GM12878 (cell line): ENCODE measurements around the gene SLC34A3. TPM values are rescaled to one million over a fixed set of nuclear protein-coding genes. Genes with fewer than 3 reads are reported as not detected.

Source experiments
- ATAC-seq: fragments of 200-7000 bp; cut with Tn5 transposase; 3 replicates; pipeline ENCODE4 v1.9.1; 2020; ENCODE audit warnings: mild to moderate bottlenecking, moderate library complexity
- BruUV-seq: library from RNA; stranded (reverse); fragments of 400-500 nt; replicated peaks from 2 replicates; lab custom pipeline; 2021; lab: Mats Ljungman, UMichigan
- CTCF ChIA-PET: fragments of 300-600 bp; sonication (Branson Sonifier 250); formaldehyde crosslinking; extraction: SDS; loops from one replicate; lab custom pipeline; 2021; ENCODE audit warnings: inconsistent platforms; lab: Yijun Ruan, JAX
- POLR2A ChIA-PET: fragments of 350-600 bp; formaldehyde crosslinking; extraction: SDS; loops from one replicate; lab custom pipeline; 2021; ENCODE audit warnings: inconsistent platforms; lab: Charles Lee
- RAD21 ChIA-PET: fragments of 300-600 bp; sonication (Branson Sonifier 250); formaldehyde crosslinking; loops from one replicate; lab custom pipeline; 2023; ENCODE audit warnings: antibody characterized with exemption; ENCODE audit not compliant: unreplicated experiment; lab: Charles Lee
- SMC1A ChIA-PET: fragments of 300-600 bp; sonication (Branson Sonifier 250); formaldehyde crosslinking; loops from one replicate; lab custom pipeline; 2023; ENCODE audit not compliant: unreplicated experiment, uncharacterized antibody; lab: Charles Lee
- DNase-seq: peaks from one replicate; pipeline ENCODE4 v3.0.0-alpha.2; 2011; ENCODE audit warnings: low read depth, low spot score
- FAIRE-seq: peaks from 3 replicates; lab custom pipeline; 2011; peaks lifted over from hg19 to GRCh38; lab: Jason Lieb, UNC
- H2AFZ ChIP-seq: 2 replicates; pipeline ENCODE4 v1.6.0; 2011; ENCODE audit warnings: low read depth, low read length, control low read depth; ENCODE audit not compliant: control insufficient read depth
- H3K27ac ChIP-seq: 2 replicates; pipeline ENCODE4 v1.5.1; 2011; ENCODE audit warnings: control low read depth; ENCODE audit not compliant: control insufficient read depth, insufficient read depth
- H3K27me3 ChIP-seq, 2 experiments: replicated peaks in 1 of 2; 2 replicates each; pipeline versions ENCODE4 v1.6.0 to v1.6.1; 2011; ENCODE audit warnings: low read length in 1 of 2; ENCODE audit not compliant: control insufficient read depth in 2 of 2, insufficient read depth in 2 of 2
- H3K36me3 ChIP-seq, 2 experiments: 2 replicates each; pipeline ENCODE4 v1.5.1; 2011; ENCODE audit warnings: low read length in 1 of 2; ENCODE audit not compliant: control insufficient read depth in 2 of 2, insufficient read depth in 2 of 2
- H3K4me1 ChIP-seq: 2 replicates; pipeline ENCODE4 v1.6.1; 2011; ENCODE audit warnings: mild to moderate bottlenecking, low read length, moderate library complexity, mixed read lengths; ENCODE audit not compliant: control insufficient read depth, insufficient read depth
- H3K4me2 ChIP-seq: 2 replicates; pipeline ENCODE4 v1.6.0; 2011; ENCODE audit warnings: control low read depth; ENCODE audit not compliant: control insufficient read depth, insufficient read depth
- H3K4me3 ChIP-seq: fragments of 200-600 bp; sonication (generic); 2 replicates; pipeline ENCODE4 v1.5.1; 2016
- H3K79me2 ChIP-seq: 2 replicates; pipeline ENCODE4 v1.6.0; 2011; ENCODE audit warnings: low read length; ENCODE audit not compliant: control insufficient read depth, insufficient read depth
- H3K9ac ChIP-seq: 2 replicates; pipeline ENCODE4 v1.8.0; 2011; ENCODE audit warnings: low read length, control low read depth, mixed read lengths; ENCODE audit not compliant: control insufficient read depth, insufficient read depth
- H3K9me3 ChIP-seq: replicated peaks from 3 replicates; pipeline ENCODE4 v1.5.1; 2011; ENCODE audit warnings: mild to moderate bottlenecking, low read length; ENCODE audit not compliant: control insufficient read depth, insufficient read depth
- H4K20me1 ChIP-seq: 2 replicates; pipeline ENCODE4 v1.6.0; 2011; ENCODE audit not compliant: control insufficient read depth, insufficient read depth
- DPF2 ChIP-seq: fragments of 450-650 bp; IDR thresholded peaks from 2 replicates; pipeline ENCODE4 v1.6.1; 2017; ENCODE audit warnings: mild to moderate bottlenecking
- ESRRA ChIP-seq: IDR thresholded peaks from 2 replicates; pipeline ENCODE4 v1.6.1; 2012; ENCODE audit warnings: mild to moderate bottlenecking, low read length, improper control_type of control experiment
- KLF5 ChIP-seq: fragments of 450-650 bp; IDR thresholded peaks from 2 replicates; pipeline ENCODE4 v1.6.1; 2014; ENCODE audit warnings: mild to moderate bottlenecking; ENCODE audit not compliant: partially characterized antibody
- MEF2B ChIP-seq: fragments of 450-650 bp; IDR thresholded peaks from 2 replicates; pipeline ENCODE4 v1.6.1; 2018; ENCODE audit warnings: mild to moderate bottlenecking, moderate library complexity; ENCODE audit not compliant: partially characterized antibody, poor library complexity, severe bottlenecking
- RBBP5 ChIP-seq: fragments of 200-600 bp; sonication (generic); conservative IDR thresholded peaks from 2 replicates; pipeline ENCODE4 v1.6.1; 2016
- RCOR1 ChIP-seq: conservative IDR thresholded peaks from 2 replicates; pipeline ENCODE4 v1.6.1; 2012; ENCODE audit warnings: low read depth, low read length, improper control_type of control experiment
- RELA ChIP-seq: fragments of 450-650 bp; IDR thresholded peaks from 2 replicates; pipeline ENCODE4 v1.8.0; 2014; ENCODE audit warnings: borderline replicate concordance; ENCODE audit not compliant: partially characterized antibody
- SMAD1 ChIP-seq: fragments of 450-650 bp; IDR thresholded peaks from 2 replicates; pipeline ENCODE4 v1.6.1; 2018; ENCODE audit warnings: mild to moderate bottlenecking, low read depth; ENCODE audit not compliant: partially characterized antibody
- STAT1 ChIP-seq: fragments of 450-650 bp; conservative IDR thresholded peaks from 2 replicates; pipeline ENCODE4 v1.6.1; 2014; ENCODE audit warnings: antibody characterized with exemption, mild to moderate bottlenecking
- TAF1 ChIP-seq: IDR thresholded peaks from 2 replicates; pipeline ENCODE4 v1.6.1; 2011; ENCODE audit warnings: mild to moderate bottlenecking, low read depth, low read length, borderline replicate concordance
- TARDBP ChIP-seq: IDR thresholded peaks from 2 replicates; pipeline ENCODE4 v1.6.1; 2016; ENCODE audit warnings: borderline replicate concordance
- TCF12 ChIP-seq: IDR thresholded peaks from 2 replicates; pipeline ENCODE4 v1.6.1; 2011; ENCODE audit warnings: low read depth, mild to moderate bottlenecking, low read length
- ZZZ3 ChIP-seq: IDR thresholded peaks from 2 replicates; pipeline ENCODE4 v1.6.1; 2011; ENCODE audit warnings: low read depth; ENCODE audit not compliant: control insufficient read depth, insufficient read length
- WGBS: methylation state at CpG from one replicate; pipeline ENCODE4 v1.1.6; 2016; ENCODE audit warnings: low lambda C conversion rate; ENCODE audit not compliant: insufficient replicate concordance, insufficient coverage; ENCODE audit errors: missing lambda C conversion rate; 5-methylcytosine and 5-hydroxymethylcytosine counted together
- in situ Hi-C: fragments of 300-500 bp; cut with MboI; formaldehyde crosslinking; loops from 9 replicates; pipeline ENCODE4 v1.14.3; 2018; ENCODE audit warnings: mixed read lengths
- intact Hi-C: fragments of 100-400 bp; cut with micrococcal nuclease; formaldehyde crosslinking; loops from one replicate; pipeline ENCODE4 v1.14.2; 2022; ENCODE audit not compliant: unreplicated experiment
- polyA plus RNA-seq, 11 experiments: library from polyadenylated mRNA; depleted of rRNA in 4 of 11; unstranded in 6 of 11; stranded (reverse) in 5 of 11; fragments of >200 nt; fragmentation: Nextera tagmentation in 4 of 11; fragmentation: Illumina TruSeq in 1 of 11; extraction: Ambion mirVana in 4 of 11; extraction: Trizol in 1 of 11; gene quantifications; 1 replicate in 1 of 11; 2 replicates in 10 of 11; pipeline versions ENCODE4 v1.2.1 to v1.2.3, GENCODE V29; 2011 to 2016; ENCODE audit warnings: inconsistent platforms in 2 of 11, missing spikeins in 2 of 11, low read depth in 1 of 11
- total RNA-seq, 4 experiments: library from RNA; depleted of rRNA in 3 of 4; stranded (reverse); fragments of >200 nt in 3 of 4; fragmentation: Illumina TruSeq in 1 of 4; extraction: Trizol in 1 of 4; gene quantifications; 2 replicates each; pipeline versions ENCODE4 v1.2.1 to v1.2.3, GENCODE V29; 2013 to 2021
- TF ChIP-seq, protein P1 (sequence below): IDR thresholded peaks from 2 replicates; pipeline ENCODE4 v1.6.1; 2011; ENCODE audit warnings: mild to moderate bottlenecking, low read depth, low read length, moderate library complexity; ENCODE audit not compliant: insufficient replicate concordance
- TF ChIP-seq, protein P2 (sequence below): fragments of 450-650 bp; IDR thresholded peaks from 2 replicates; pipeline ENCODE4 v1.6.1; 2018; ENCODE audit warnings: mild to moderate bottlenecking, low read depth, moderate library complexity; ENCODE audit not compliant: partially characterized antibody
- TF ChIP-seq, protein P3 (sequence below): fragments of 450-650 bp; IDR thresholded peaks from 2 replicates; pipeline ENCODE4 v1.6.1; 2017; ENCODE audit warnings: mild to moderate bottlenecking, low read depth, inconsistent platforms; ENCODE audit not compliant: poor library complexity, severe bottlenecking

The SLC34A3 gene
- total and polyA plus RNA-seq, 10 of the 15 experiments (the other 5 are each of a cell fraction or from before 2014, with no cell fraction given), result not detected

DNA sequence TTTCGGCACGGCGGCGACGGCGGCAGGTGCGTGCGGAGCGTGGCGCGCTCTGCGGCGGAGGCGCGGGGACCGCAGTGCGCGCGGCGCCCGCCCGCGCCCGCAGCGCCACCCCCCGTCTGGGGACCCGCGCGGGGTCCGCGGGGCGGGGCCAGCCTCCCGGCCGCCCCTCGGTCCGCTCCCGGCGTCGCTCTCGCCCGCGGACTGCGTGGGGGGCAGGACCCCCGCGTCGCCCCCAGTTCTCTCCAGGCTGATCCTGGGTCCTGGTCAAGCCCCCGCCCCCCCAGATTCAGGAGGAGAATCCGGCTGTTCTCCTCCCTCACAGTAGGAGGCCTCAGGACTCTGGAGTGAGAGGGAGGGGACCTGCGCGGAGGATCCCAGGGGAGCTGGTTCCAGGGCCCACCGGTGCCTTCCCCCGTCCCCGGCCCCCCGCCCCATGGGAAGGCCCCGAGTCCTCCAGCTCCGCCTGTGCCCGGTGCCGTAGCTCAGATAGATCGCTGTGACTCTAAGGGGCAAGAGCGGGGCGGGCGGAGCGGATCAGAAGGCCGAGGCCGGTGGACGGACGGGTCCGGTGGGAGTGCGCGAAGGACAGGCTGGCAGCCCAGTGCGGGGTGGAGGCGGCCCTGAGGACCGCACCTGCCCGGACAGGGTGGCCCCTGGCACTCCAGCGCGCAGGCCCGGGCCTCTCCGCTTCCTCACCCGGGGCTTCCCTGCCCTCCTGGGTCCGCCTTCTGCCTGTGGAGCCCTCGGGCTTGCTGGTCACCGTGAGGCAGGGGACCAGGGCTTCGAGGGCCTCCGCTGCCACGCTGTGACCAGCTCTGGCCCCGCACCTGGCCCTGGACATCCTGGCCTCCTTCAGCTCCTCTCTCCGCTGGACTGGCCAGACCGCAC, 8.3 kb upstream of the SLC34A3 start, which contains the start of gene RNF208:
Gene RNF208 (minus strand): TSS at position 51 of the 888 bp plus-strand sequence. CDS start 1,028 bp downstream, outside the sequence.
- Histone ChIP-seq H3K4me1 (peaks cover 16% of the 10 kb centered on the region), H3K79me2 (no peaks in the 10 kb centered on the region), H3K4me3 (peak within 1 kb of the TSS; percentile 73), H4K20me1 (no peaks in the 10 kb centered on the region), H3K27ac (no peak within 1 kb of the TSS), H3K4me2 (peak within 1 kb of the TSS; percentile 98), H3K36me3 (peaks cover 0 to 2% of the 10 kb centered on the region in 2 experiments; a peak in 1 of 4 replicates), H3K27me3 (no peaks in the 10 kb centered on the region), H3K9ac (peak within 1 kb of the TSS; percentile 35; the same call in 1 of the 2 replicates), H2AFZ (peak within 1 kb of the TSS; percentile 45), H3K9me3 (no peaks in the 10 kb centered on the region)
- in situ Hi-C loops, result no loop called here
- BruUV-seq, result no TSS peak
- 13% methylated on average over 56 of the region's 88 CpGs for WGBS
- SMC1A ChIA-PET, result interaction anchor here (0.9 to 3.3 kb wide), 5 partner anchors 14 to 72 kb away, joined by 3 to 18 read pairs (median 4); partner anchors contain the start of genes TPRN and TUBB4B
- intact Hi-C loops, result loop anchor here (2.0 to 10.0 kb wide), 3 partner anchors 22 to 178 kb away; partner anchors contain the start of genes ANAPC2, NPDC1, SSNA1 and TPRN
- RAD21 ChIA-PET, result interaction anchor here (0.5 to 3.5 kb wide), 16 partner anchors 10 to 522 kb away, joined by 3 to 34 read pairs (median 7); partner anchors contain the start of genes ANAPC2, NDOR1, NPDC1 and SSNA1
- no peak for FAIRE-seq
- DNase-seq, result no peak
- POLR2A ChIA-PET, result interaction anchor here (0.6 to 5.5 kb wide), 26 partner anchors 12 to 406 kb away, joined by 3 to 68 read pairs (median 6); partner anchors contain the start of genes ANAPC2, EXD3, LCN12 and LRRC26
- CTCF ChIA-PET, result interaction anchor here (0.8 to 6.4 kb wide), 16 partner anchors 13 to 436 kb away, joined by 3 to 52 read pairs (median 6); partner anchors contain the start of genes ANAPC2, NDOR1, SAPCD2 and SSNA1
- peak; percentile 22 for ATAC-seq
- TF ChIP-seq RBBP5, result no peak
- TF ChIP-seq, protein P1, sequence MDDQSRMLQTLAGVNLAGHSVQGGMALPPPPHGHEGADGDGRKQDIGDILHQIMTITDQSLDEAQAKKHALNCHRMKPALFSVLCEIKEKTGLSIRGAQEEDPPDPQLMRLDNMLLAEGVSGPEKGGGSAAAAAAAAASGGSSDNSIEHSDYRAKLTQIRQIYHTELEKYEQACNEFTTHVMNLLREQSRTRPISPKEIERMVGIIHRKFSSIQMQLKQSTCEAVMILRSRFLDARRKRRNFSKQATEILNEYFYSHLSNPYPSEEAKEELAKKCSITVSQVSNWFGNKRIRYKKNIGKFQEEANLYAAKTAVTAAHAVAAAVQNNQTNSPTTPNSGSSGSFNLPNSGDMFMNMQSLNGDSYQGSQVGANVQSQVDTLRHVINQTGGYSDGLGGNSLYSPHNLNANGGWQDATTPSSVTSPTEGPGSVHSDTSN, result no peak
- TF ChIP-seq RELA, result no peak
- no peak for TF ChIP-seq STAT1
- TF ChIP-seq, protein P2, sequence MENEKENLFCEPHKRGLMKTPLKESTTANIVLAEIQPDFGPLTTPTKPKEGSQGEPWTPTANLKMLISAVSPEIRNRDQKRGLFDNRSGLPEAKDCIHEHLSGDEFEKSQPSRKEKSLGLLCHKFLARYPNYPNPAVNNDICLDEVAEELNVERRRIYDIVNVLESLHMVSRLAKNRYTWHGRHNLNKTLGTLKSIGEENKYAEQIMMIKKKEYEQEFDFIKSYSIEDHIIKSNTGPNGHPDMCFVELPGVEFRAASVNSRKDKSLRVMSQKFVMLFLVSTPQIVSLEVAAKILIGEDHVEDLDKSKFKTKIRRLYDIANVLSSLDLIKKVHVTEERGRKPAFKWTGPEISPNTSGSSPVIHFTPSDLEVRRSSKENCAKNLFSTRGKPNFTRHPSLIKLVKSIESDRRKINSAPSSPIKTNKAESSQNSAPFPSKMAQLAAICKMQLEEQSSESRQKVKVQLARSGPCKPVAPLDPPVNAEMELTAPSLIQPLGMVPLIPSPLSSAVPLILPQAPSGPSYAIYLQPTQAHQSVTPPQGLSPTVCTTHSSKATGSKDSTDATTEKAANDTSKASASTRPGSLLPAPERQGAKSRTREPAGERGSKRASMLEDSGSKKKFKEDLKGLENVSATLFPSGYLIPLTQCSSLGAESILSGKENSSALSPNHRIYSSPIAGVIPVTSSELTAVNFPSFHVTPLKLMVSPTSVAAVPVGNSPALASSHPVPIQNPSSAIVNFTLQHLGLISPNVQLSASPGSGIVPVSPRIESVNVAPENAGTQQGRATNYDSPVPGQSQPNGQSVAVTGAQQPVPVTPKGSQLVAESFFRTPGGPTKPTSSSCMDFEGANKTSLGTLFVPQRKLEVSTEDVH, result no peak
- TF ChIP-seq DPF2, result no peak
- TF ChIP-seq TARDBP, result no peak
- no peak for TF ChIP-seq TAF1
- no peak for TF ChIP-seq SMAD1
- TF ChIP-seq MEF2B, result peak; percentile 29
- TF ChIP-seq, protein P3, sequence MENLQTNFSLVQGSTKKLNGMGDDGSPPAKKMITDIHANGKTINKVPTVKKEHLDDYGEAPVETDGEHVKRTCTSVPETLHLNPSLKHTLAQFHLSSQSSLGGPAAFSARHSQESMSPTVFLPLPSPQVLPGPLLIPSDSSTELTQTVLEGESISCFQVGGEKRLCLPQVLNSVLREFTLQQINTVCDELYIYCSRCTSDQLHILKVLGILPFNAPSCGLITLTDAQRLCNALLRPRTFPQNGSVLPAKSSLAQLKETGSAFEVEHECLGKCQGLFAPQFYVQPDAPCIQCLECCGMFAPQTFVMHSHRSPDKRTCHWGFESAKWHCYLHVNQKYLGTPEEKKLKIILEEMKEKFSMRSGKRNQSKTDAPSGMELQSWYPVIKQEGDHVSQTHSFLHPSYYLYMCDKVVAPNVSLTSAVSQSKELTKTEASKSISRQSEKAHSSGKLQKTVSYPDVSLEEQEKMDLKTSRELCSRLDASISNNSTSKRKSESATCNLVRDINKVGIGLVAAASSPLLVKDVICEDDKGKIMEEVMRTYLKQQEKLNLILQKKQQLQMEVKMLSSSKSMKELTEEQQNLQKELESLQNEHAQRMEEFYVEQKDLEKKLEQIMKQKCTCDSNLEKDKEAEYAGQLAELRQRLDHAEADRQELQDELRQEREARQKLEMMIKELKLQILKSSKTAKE, result no peak
- no peak for TF ChIP-seq TCF12
- TF ChIP-seq KLF5, result no peak
- no peak for TF ChIP-seq ZZZ3
- TF ChIP-seq RCOR1, result no peak
- TF ChIP-seq ESRRA, result no peak
